Activated naive CD4-positive, alpha-beta T cell treated with anti-CD3 and anti-CD28 coated beads, Interleukin-2, amount 50 U/mL, for 16 hours (primary cell): ENCODE data around the gene PAFAH1B1.
"Not testable (repeated sequence)": the region's sequence is repeated elsewhere in the genome, so short reads cannot be mapped to it uniquely, and the experiment has no call there.

Experiments
- DNase-seq: peaks from one replicate; pipeline ENCODE4 v3.0.0-alpha.2; 2020

The PAFAH1B1 gene

GRCh38 chr17:2594722-2595599 lies 1.5 kb downstream of the PAFAH1B1 start:
- no peak for DNase-seq

DNA sequence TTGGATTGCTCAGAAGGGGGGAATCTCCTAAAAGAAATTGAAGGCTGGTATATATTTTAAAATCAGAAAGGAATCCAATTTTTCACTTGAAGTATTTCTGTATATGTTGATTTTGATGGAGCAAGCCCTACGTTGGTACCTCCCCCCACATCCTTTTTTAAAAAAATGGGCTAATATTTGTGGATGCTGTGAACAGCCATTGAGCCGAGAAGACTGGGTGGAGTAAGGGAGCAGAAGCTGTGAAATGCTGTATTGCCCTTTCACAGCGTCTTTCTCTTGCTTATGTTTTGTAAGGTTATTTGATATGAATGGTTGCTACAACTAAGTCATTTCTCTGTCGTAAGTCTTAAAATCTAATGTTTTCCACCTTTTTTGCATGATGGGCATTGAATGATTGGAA lies 2.3 kb downstream of the PAFAH1B1 start:
- DNase-seq = no peak

GRCh38 chr17:2598166-2598565 lies 4.7 kb downstream of the PAFAH1B1 start:
- DNase-seq = no peak

GRCh38 chr17:2602597-2603017 lies 9.2 kb downstream of the PAFAH1B1 start:
- no peak for DNase-seq

- DNase-seq = no peak
Observed at GRCh38 chr17:2608350-2608913, 15.0 kb downstream of the PAFAH1B1 start.

DNA sequence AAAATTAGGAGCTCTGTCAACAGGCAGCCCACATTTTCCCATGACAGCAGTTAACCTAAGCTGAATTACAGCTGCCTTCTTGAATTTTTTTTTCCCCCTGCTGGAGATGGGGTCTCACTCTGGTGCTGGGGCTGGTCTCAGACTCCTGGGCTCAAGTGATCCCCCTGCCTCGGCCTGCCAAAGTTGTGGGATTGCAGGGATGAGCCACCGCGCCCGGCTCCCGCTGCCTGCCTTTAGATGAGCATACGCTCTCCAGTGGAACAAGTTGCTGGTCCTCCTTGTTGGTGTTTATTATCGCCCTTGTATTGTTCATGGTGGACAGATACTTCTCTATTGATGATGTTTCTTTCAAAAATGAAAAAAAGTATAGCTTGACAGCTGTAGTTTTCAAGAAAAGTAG lies 15.6 kb downstream of the PAFAH1B1 start:
- DNase-seq = no peak

DNA sequence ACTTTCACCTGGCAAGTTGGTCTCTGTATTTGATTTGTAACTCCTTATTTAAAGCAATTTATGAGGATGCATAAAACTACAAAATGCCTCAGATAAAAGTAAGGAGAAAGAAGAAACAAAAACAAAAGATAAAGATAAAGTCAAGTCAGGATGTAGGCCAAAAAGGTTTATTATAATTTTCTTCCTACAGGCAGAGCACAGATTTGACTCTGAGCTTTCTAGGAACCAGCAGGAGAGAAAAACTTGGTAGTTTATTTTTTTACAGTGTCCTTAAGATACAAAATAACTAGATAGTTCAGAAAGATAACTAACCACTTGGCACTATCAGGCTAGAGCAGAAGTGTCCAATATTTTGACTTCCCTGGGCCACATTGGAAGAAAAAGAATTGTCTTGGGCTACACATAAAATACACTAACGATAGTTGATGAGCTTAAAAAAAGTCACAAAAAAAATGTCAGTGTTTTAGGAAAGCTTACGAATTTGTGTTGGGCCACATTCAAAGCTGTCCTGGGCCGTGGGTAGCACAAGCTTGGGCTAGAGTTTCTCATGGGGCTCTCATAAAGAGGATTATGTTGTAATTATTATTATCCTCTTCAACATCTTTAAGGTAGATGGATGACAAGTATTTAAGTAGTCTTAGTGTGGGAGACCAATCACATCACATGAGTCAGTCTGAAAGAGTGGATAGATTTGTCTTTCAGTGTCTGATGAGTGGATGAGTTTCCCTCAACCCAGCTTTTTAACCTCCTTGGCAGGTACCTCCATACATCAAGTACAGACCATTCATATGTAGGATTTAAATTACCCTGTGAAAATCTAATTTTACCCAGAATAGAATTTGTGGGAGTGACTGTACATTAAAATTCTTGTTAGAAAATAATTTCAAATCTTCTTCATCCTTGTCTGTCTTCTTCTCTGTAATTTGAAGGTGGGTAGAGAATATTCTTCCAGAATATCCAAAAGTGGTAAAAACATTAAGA lies 17.0 kb downstream of the PAFAH1B1 start:
- DNase-seq = no peak

DNA sequence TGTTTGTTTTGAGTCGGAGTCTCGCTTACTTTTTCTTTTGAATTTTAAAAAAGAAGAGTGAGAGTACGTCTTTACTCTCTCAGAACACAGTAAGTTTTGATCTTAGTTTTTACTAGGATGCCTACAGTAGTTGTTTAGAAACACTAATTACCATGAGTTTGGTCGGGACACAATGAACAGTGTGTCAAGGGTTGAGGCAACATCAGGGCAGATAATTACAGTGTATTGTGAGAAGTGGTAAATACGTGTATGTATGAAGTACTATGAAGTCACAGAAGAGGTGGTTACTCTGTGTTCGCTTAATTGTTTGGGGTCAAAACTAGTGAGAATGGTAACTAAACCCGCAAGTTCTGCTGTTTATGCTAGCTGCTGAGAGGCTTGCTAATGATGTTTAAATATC lies 18.2 kb downstream of the PAFAH1B1 start:
- DNase-seq = no peak

DNA sequence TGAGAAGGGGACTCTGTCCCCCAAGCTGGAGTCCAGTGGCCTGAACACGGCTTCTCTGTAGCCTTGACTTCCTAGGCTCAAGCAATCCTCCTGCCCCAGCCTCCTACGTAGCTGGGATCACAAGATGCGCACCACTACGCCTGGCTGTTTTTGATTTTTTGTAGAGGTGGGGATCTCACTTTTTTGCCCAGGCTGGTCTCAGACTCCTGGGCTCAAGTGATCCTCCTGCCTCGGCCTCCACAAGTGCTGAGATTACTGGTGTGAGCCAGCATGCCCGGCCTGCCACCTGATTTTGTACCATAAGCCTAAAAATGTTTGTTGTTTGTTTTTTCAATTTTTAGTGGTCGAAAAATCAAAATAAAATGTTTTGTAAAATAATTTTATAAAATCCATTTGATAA lies 19.2 kb downstream of the PAFAH1B1 start:
- DNase-seq = no peak

DNA sequence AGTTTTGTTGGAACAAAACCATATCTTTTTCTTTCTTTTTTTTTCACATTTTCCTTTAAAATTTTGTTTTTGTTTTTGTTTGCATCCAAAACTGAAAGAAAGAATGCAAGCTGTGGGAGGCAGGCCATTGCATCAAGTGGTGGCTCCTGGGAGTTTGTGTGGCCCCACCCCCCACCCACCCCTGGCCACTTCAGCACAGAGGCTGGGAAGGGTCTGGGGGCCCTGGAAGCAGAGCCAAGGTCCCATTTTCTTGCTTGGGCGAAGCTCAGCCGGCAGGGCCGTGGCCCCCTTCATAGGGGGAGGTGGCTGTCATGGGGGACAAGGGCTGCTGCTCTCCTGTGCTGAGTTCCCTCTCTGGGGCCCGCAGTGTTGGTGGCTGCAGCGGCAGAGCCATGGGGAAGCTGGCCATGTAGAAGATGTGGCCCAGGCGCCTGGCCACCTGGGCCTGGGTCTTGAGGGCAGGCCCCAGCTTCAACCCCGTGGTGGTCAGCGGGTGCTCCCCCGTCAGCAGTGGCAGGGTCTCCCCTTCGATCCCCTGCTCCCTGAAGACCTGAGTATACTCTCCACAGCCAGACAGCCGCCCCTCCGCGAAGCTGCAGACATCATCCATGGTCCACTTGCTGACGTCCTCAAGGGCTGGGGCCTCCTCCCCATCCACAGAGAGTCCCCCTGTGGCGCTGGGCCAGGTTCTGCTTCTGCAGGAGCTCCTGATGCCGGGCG lies 19.8 kb downstream of the PAFAH1B1 start:
- no peak for DNase-seq

DNA sequence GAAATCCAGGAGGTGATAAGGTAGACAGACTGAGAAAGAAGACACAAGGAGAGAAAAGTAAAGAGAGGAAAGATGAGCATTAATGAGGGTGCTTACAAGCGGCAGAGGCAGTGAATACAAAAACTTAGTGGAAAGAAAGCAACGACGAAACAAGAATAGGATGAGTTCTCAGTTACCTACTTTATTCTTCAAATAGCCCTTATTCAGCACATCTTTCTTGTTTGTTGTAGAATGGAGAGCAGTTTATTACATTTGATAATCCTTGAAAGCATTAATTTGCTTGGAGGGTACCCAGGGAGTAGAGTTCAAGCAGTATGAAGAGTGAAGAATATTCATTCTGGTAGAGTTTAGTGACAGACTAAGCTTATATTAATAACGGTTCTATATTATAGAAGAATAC lies 22.4 kb downstream of the PAFAH1B1 start:
- no peak for DNase-seq

DNA sequence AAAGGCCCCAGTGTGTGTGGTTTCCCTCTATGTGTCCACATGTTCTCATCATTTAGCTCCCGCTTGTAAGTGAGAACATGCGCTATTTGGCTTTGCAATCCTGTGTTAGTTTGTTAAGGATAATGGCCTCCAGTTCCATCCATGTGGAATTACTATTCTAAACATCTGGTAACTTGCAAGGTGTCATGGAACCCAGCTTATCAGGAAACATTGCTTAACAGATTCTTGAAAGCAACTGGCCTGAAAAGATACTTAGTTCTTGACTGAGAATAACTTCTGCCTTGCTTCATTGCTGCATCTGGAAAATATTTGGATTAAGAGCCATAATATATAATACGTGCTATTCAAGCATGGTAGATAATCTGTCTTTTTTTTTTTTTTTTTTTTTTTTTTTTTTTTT lies 27.8 kb downstream of the PAFAH1B1 start:
- no peak for DNase-seq

DNA sequence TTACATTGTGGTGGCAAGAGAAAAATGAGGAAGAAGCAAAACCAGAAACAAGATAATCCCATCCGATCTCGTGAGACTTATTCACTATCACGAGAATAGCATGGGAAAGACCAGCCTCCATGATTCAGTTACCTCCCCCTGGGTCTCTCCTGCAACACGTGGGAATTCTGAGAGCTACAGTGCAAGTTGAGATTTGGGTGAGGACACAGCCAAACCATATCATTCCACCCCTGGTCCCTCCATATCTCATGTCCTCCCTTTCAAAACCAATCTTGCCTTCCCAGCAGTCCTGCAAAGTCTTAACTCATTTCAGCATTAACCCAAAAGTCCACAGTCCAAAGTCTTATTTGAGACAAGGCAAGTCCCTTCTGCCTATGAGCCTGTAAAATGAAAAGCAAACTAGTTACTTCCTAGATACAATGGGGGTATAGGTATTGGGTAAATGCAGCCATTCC lies 28.5 kb downstream of the PAFAH1B1 start:
- not testable (repeated sequence) for DNase-seq

GRCh38 chr17:2622721-2623301 lies 29.4 kb downstream of the PAFAH1B1 start:
- not testable (repeated sequence) for DNase-seq

DNA sequence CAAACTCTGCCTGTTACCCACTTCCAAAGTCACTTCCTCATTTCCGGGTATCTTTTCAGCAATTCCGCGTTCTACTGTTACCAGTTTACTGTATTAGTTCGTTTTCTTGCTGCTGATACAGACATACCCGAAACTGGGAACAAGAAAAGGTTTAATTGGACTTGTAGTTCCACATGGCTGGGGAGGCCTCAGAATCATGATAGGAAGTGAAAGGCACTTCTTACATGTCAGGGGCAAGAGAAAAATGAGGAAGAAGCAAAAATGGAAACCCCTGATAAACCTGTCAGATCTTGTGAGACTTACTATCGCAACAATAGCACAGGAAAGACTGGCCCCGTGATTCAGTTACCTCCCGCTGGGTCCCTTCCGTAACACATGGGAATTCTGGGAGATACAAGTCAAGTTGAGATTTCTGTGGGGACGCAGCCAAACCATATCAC lies 30.9 kb downstream of the PAFAH1B1 start:
- DNase-seq = no peak

- DNase-seq = not testable (repeated sequence)
Observed at GRCh38 chr17:2626626-2627219, 33.3 kb downstream of the PAFAH1B1 start.

- not testable (repeated sequence) for DNase-seq
Observed at GRCh38 chr17:2628922-2629321, 35.5 kb downstream of the PAFAH1B1 start.

DNA sequence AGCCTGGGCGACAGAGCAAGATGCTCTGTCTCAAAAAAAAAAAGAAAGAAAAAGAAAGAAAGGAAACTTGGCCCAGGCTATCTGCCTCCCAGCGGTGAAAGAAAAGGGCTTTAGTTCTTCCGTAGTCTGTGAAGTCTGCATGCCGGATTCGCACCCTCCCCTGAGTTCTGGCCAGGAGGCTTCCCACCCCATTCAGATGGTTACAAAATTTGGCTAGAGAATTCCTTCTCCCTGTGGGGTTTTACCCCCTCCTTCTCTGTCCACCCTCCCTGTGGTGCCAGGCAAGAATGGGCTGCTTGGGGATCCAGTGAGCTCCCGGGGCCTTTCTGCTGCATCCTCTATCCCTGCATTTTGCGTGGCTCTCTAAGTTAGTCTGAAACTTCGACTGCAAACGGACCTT lies 37.8 kb downstream of the PAFAH1B1 start:
- DNase-seq = no peak

DNA sequence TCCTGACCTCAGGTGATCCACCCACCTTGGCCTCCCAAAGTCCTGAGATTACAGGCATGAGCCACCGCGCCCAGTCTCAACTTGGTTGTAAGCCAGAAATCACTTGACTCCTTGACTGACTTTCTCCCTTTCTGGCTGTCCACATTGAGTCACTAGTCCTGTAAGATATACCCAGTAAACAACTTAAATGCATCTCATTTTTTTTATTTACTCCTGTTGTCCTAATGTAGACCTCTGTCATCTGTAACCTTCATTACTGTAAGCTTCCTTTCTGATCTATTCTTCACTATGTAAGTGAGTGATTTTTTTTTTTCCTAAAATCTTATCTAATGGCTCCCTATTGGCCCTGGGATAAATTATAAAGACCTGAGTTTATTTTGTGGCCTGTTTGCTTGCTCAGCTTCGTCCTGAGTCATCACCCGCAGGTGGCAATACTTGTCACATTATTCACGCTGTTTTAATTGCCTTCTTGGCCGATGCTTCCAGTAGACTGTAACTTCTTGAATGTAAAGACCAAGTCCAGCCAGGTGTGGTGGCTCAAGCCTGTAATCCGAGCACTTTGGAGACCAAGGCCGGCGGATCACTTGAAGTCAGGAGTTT lies 41.0 kb downstream of the PAFAH1B1 start:
- DNase-seq = no peak

DNA sequence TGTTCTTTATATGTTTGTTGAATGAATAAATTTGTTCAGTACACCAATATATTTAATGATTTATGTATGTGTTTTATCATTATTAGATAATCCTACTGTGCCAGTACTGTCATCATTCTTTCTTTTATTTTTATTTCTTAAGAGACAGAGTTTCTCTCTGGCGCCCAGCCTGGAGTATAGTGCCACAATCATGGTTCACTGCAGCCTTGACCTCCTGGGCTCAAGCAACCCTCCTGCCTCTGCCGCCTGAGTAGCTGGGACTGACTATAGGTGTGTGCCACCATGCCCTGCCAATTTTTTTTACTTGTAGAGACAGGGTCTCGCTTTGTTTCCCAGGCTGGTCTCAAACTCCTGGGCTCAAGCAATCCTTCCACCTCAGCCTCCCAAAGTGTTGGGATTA lies 41.8 kb downstream of the PAFAH1B1 start:
- no peak for DNase-seq

GRCh38 chr17:2635675-2636074 lies 42.2 kb downstream of the PAFAH1B1 start:
- DNase-seq = no peak
